NCI-H2196 (cell line): ENCODE results near the gene RAB8B.

Experiments used
- DNase-seq: peaks from one replicate; lab custom pipeline; 2025; ENCODE audit not compliant: unreplicated experiment; lab: John Stamatoyannopoulos, UW

Gene RAB8B

GRCh38 chr15:63306492-63307073, 117.2 kb downstream of the RAB8B start:
- no peak for DNase-seq

- no peak for DNase-seq
Measured at GRCh38 chr15:63308491-63308890, 119.1 kb downstream of the RAB8B start.

DNA sequence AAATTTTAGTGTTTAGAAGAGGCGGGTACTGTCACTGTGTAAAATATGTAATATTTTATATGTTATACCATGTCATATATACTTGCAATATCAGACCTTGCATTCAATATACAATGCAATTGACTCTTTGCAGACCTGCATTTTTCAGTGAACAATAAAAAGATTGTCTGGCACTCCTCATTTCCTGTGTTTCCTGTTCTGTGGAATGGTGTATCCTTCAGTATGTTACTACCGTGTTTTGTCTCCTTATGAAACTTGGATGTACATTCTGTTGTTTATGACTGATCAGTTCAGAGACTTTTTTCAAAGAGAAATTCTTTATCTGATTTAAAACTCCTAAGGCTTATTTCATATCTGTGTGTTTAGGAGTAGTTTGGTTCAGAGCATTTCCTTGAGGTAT, 119.5 kb downstream of the RAB8B start:
- no peak for DNase-seq

DNA sequence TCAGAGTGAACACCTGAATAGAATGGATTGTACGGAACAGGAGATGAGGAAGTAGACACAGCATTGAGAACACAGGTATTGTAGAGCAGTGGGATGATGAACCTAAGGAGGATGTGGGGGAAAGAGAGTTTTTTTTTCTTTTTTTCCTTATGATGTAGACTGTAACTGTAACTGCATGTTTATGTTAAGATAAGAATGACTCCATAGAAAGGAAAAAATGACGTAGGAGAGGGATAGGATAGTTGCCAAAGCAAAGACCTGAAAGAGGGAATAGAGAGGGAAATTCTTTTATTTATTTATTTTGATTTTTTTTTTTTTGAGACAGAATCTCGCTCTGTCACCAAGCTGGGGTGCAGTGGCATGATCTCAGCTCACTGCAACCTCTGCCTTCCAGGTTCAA, 121.2 kb downstream of the RAB8B start:
- no peak for DNase-seq

GRCh38 chr15:63312286-63312685, 122.9 kb downstream of the RAB8B start:
- no peak for DNase-seq

DNA sequence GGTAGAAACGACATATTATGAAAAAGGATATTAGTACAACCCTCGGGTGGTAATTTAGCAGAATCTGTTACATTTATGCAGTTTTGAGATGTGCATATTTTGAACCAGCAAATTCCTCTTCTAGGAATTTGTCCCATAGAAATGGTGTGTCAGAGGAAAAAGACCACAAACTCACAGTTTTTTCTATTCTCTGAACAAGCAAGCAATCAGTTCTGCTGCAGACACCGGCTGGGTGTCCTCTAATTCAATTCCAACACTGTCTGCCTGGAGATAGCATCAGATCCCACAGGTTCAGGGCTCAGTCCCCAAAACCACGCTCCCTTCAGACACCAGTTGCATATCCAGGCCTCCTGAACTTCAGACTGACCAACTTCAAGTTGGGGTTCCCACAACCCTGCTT, 124.4 kb downstream of the RAB8B start:
- DNase-seq, result no peak

DNA sequence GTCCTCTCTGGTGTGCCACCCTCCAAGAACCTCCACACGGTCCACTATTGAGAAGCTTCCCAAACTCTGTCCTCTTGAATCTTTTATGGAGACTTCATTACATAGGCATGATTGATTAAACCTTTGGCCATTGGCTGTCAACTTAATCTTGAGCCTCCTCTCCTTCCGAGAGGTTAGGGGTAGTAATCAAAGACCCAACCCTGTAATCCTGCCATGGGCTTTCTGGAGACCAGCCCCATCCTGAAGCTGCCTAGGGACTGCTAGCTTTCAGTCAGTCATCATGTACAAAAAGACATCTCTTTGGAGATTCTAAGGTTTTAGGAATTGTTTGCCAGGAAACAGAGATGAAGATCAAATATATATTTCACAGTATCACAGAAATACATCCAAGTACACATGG, 125.0 kb downstream of the RAB8B start:
- DNase-seq, result no peak
